ENCODE data around the gene LPP.

DNA sequence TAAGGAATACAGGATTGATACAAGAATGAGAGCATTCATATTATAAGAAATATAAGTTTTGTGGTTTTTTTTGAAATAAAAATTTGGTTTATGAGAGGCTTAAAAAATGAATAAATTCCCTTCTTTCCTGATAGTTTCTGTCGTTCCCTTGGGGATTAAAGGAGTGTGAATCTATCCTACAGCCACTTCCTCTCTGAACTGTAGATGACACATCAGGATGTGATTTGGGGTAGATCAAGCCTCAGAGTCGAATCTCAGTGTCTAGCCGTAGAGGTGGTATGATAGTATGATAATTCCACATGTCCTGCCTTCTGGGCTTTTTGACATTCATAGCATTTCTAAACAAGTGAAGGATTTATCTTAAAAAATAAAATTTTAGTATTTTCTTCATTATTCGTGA lies 343.1 kb downstream of the LPP start:
- no peak for TF ChIP-seq L3MBTL2 (conservative IDR thresholded peaks at IDR 0.05)
- TF ChIP-seq FOXA1 (IDR thresholded peaks at IDR 0.05), result no peak
- TF ChIP-seq SUZ12 (IDR thresholded peaks at IDR 0.05), result no peak
- no peak for TF ChIP-seq FOXM1 (IDR thresholded peaks at IDR 0.05; ENCODE audit: borderline replicate concordance)
- TF ChIP-seq FOXK2 (IDR thresholded peaks at IDR 0.05), result no peak
- TF ChIP-seq SP1 (IDR thresholded peaks at IDR 0.05), result no peak
- no peak for TF ChIP-seq BHLHE40 (IDR thresholded peaks at IDR 0.05; ENCODE audit: borderline replicate concordance)
